ENCODE results near the gene APOM.

The APOM gene

GRCh38 chr6:31680226-31681134 lies 24.8 kb downstream of the APOM start, which contains the start of gene LY6G5C:
LY6G5C (minus strand) TSS chr6:31681067; CDS start chr6:31680373, 694 bp downstream.
- Histone ChIP-seq H3K36me3 (ENCODE audit: control insufficient read depth, low read length) (no peaks in the 10 kb centered on the region), H3K79me2 (ENCODE audit: control insufficient read depth, low read length) (no peaks in the 10 kb centered on the region), H4K20me1 (ENCODE audit: control insufficient read depth, insufficient read depth, low read depth, low read length) (no peaks in the 10 kb centered on the region), H3K9me2 (replicated peaks; ENCODE audit: control insufficient read depth, low read length) (no peaks in the 10 kb centered on the region), H3F3A (ENCODE audit: control insufficient read depth, insufficient read depth) (peaks cover 5% of the 10 kb centered on the region; the same call in 1 of the 2 replicates), H3K4me1 (ENCODE audit: control insufficient read depth, low read length) (peaks cover 16% of the 10 kb centered on the region), H3K27ac (ENCODE audit: low read depth, low read length) (no peak within 1 kb of the TSS), H3K4me2 (ENCODE audit: low read length) (peak within 1 kb of the TSS; percentile 77), H3K9me3 (ENCODE audit: control insufficient read depth, insufficient read depth, low read length) (no peaks in the 10 kb centered on the region), H3K27me3 (ENCODE audit: control insufficient read depth, low read length) (peaks cover 26% of the 10 kb centered on the region), H3K4me3 (ENCODE audit: low read length) (peak within 1 kb of the TSS; percentile 62)
- TF ChIP-seq CTCF (IDR thresholded peaks at IDR 0.05; ENCODE audit: low read depth, low read length, poor library complexity, severe bottlenecking) (peak; percentile 61), EZH2phosphoT487 (IDR thresholded peaks at IDR 0.05; ENCODE audit: borderline replicate concordance, low read length) (no peak)

GRCh38 chr6:31681135-31681671 lies 25.5 kb downstream of the APOM start:
- peak overlapping the region; percentile 62 for H3K4me3 ChIP-seq (ENCODE audit: low read length)
- peaks cover 26% of the 10 kb centered on the region for H3K27me3 ChIP-seq (ENCODE audit: control insufficient read depth, low read length)
- peaks cover 5% of the 10 kb centered on the region; the same call in 1 of the 2 replicates for H3F3A ChIP-seq (ENCODE audit: control insufficient read depth, insufficient read depth)
- no peaks in the 10 kb centered on the region for H4K20me1 ChIP-seq (ENCODE audit: control insufficient read depth, insufficient read depth, low read depth, low read length)
- H3K4me2 ChIP-seq (ENCODE audit: low read length): peak overlapping the region; percentile 77
- TF ChIP-seq EZH2phosphoT487 (IDR thresholded peaks at IDR 0.05; ENCODE audit: borderline replicate concordance, low read length) (no peak), CTCF (IDR thresholded peaks at IDR 0.05; ENCODE audit: low read depth, low read length, poor library complexity, severe bottlenecking) (no peak)
- no peaks in the 10 kb centered on the region for H3K79me2 ChIP-seq (ENCODE audit: control insufficient read depth, low read length)
- no peak overlapping the region for H3K27ac ChIP-seq (ENCODE audit: low read depth, low read length)
- no peaks in the 10 kb centered on the region for H3K36me3 ChIP-seq (ENCODE audit: control insufficient read depth, low read length)
- no peaks in the 10 kb centered on the region for H3K9me2 ChIP-seq (replicated peaks; ENCODE audit: control insufficient read depth, low read length)
- no peaks in the 10 kb centered on the region for H3K9me3 ChIP-seq (ENCODE audit: control insufficient read depth, insufficient read depth, low read length)
- H3K4me1 ChIP-seq (ENCODE audit: control insufficient read depth, low read length): peaks cover 16% of the 10 kb centered on the region

- Histone ChIP-seq H3K79me2 (ENCODE audit: control insufficient read depth, low read length) (no peaks in the 10 kb centered on the region), H3K9me3 (ENCODE audit: control insufficient read depth, insufficient read depth, low read length) (no peaks in the 10 kb centered on the region), H3K27ac (ENCODE audit: low read depth, low read length) (no peak overlapping the region), H3K36me3 (ENCODE audit: control insufficient read depth, low read length) (peaks cover 18% of the 10 kb centered on the region), H3K4me3 (ENCODE audit: low read length) (no peak overlapping the region), H3K9me2 (replicated peaks; ENCODE audit: control insufficient read depth, low read length) (no peaks in the 10 kb centered on the region), H3K27me3 (ENCODE audit: control insufficient read depth, low read length) (peaks cover 13% of the 10 kb centered on the region), H3K4me2 (ENCODE audit: low read length) (no peak overlapping the region), H3F3A (ENCODE audit: control insufficient read depth, insufficient read depth) (peaks cover 2% of the 10 kb centered on the region; the same call in 1 of the 2 replicates), H3K4me1 (ENCODE audit: control insufficient read depth, low read length) (peaks cover 16% of the 10 kb centered on the region), H4K20me1 (ENCODE audit: control insufficient read depth, insufficient read depth, low read depth, low read length) (no peaks in the 10 kb centered on the region)
- TF ChIP-seq EZH2phosphoT487 (IDR thresholded peaks at IDR 0.05; ENCODE audit: borderline replicate concordance, low read length): no peak
- TF ChIP-seq CTCF (IDR thresholded peaks at IDR 0.05; ENCODE audit: low read depth, low read length, poor library complexity, severe bottlenecking): no peak
Observed at GRCh38 chr6:31683591-31683990, 27.9 kb downstream of the APOM start.

All from DOHH2 (cell line).